ENCODE data around the gene C16orf92. TPM values are rescaled to one million over a fixed set of nuclear protein-coding genes. Genes with fewer than 3 reads are reported as not detected.

Gene C16orf92
- total and polyA plus RNA-seq, 2 of the 13 experiments (the other 11 are each of a cell fraction or from before 2014, with no cell fraction given) = not detected

DNA sequence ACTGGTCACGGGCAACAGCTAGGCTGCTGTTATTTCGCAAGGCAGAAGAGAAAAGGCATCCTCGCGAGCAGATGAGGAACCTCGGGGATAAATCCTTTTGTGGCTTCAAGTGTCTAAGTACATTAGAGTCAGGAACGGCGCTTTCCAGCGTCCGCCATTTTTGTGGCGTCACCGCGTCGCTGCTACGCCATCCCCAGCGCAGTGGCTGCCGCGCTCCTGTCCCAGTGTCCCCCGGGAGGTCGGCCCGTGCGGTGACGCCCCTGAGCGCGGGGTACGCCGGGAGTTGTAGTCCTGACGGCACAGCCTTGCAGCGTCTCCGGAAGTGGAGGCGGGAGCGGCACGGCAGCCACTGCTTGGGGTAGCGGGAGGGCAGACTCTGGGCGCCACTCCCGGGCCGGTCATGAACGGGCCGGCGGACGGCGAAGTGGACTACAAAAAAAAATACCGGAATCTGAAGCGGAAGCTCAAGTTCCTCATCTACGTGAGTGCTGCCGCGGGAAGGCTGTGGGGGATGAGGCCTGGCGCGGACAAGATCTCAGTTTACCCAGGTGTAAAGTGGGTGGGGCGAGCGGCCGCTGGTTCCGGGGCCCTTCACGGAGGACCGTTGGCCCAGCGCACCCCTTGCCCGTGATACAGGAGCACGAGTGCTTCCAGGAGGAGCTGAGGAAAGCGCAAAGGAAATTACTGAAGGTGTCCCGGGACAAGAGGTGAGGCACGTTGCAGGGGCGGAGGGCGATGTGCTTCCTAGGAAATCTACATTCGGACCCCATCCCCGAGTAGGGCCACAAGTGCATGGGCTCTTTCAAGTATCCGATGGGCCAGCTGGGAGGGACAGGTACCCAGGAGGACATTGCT lies 26.9 kb upstream of the C16orf92 start, which contains the start of gene INO80E (continued):
- peak; percentile 8; the same call in 1 of the 2 replicates for TF ChIP-seq FUBP1 (CRISPR knock-in tag; IDR thresholded peaks at IDR 0.05; ENCODE audit: borderline replicate concordance)
- TF ChIP-seq ZNF557 (CRISPR knock-in tag; IDR thresholded peaks at IDR 0.05) = 0 out of 2 replicates have a peak, but pooled peaks have one; percentile 66
- no peak; the same call in 1 of the 2 replicates for TF ChIP-seq ZNF441 (CRISPR knock-in tag; IDR thresholded peaks at IDR 0.05; ENCODE audit: borderline replicate concordance)
- TF ChIP-seq ZNF776 (CRISPR knock-in tag; IDR thresholded peaks at IDR 0.05) = no peak; the same call in 1 of the 2 replicates
- TF ChIP-seq, protein P1, sequence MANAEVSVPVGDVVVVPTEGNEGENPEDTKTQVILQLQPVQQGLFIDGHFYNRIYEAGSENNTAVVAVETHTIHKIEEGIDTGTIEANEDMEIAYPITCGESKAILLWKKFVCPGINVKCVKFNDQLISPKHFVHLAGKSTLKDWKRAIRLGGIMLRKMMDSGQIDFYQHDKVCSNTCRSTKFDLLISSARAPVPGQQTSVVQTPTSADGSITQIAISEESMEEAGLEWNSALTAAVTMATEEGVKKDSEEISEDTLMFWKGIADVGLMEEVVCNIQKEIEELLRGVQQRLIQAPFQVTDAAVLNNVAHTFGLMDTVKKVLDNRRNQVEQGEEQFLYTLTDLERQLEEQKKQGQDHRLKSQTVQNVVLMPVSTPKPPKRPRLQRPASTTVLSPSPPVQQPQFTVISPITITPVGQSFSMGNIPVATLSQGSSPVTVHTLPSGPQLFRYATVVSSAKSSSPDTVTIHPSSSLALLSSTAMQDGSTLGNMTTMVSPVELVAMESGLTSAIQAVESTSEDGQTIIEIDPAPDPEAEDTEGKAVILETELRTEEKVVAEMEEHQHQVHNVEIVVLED (CRISPR knock-in tag; IDR thresholded peaks at IDR 0.05; ENCODE audit: borderline replicate concordance) = peak; percentile 99
- TF ChIP-seq ZBTB7A (CRISPR knock-in tag; IDR thresholded peaks at IDR 0.05) = no peak
- TF ChIP-seq ZFP41 (CRISPR knock-in tag; IDR thresholded peaks at IDR 0.05; ENCODE audit: borderline replicate concordance) = peak; percentile 62; the same call in 1 of the 2 replicates
- TF ChIP-seq ZNF552 (CRISPR knock-in tag; IDR thresholded peaks at IDR 0.05; ENCODE audit: borderline replicate concordance) = peak; percentile 11; the same call in 1 of the 2 replicates
- peak; percentile 83 for TF ChIP-seq ZNF556 (CRISPR knock-in tag; IDR thresholded peaks at IDR 0.05; ENCODE audit: borderline replicate concordance)
- peak; percentile 80; the same call in 1 of the 2 replicates for TF ChIP-seq KLF15 (CRISPR knock-in tag; IDR thresholded peaks at IDR 0.05; ENCODE audit: borderline replicate concordance)
- TF ChIP-seq ZBTB20 (CRISPR knock-in tag; IDR thresholded peaks at IDR 0.05; ENCODE audit: borderline replicate concordance, low read depth) = peak; percentile 59; the same call in 1 of the 2 replicates
- TF ChIP-seq ZNF451 (CRISPR knock-in tag; IDR thresholded peaks at IDR 0.05) = peak; percentile 96
- peak; percentile 93; the same call in 1 of the 2 replicates for TF ChIP-seq ZNF709 (CRISPR knock-in tag; IDR thresholded peaks at IDR 0.05)
- TF ChIP-seq RXRA (CRISPR knock-in tag; IDR thresholded peaks at IDR 0.05) = peak; percentile 82; the same call in 1 of the 2 replicates
- peak; percentile 97 for TF ChIP-seq ZNF558 (CRISPR knock-in tag; IDR thresholded peaks at IDR 0.05; ENCODE audit: borderline replicate concordance)
- TF ChIP-seq, protein P2, sequence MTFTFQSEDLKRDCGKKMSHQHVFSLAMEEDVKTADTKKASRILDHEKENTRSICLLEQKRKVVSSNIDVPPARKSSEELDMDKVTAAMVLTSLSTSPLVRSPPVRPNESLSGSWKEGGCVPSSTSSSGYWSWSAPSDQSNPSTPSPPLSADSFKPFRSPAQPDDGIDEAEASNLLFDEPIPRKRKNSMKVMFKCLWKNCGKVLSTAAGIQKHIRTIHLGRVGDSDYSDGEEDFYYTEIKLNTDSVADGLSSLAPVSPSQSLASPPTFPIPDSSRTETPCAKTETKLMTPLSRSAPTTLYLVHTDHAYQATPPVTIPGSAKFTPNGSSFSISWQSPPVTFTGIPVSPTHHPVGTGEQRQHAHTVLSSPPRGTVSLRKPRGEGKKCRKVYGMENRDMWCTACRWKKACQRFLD (CRISPR knock-in tag; IDR thresholded peaks at IDR 0.05; ENCODE audit: borderline replicate concordance) = peak; percentile 32; the same call in 1 of the 2 replicates
- TF ChIP-seq NONO (IDR thresholded peaks at IDR 0.05) = no peak
- peak; percentile 89 for TF ChIP-seq NONO (CRISPR knock-in tag; conservative IDR thresholded peaks at IDR 0.05)
- TF ChIP-seq, protein P3, sequence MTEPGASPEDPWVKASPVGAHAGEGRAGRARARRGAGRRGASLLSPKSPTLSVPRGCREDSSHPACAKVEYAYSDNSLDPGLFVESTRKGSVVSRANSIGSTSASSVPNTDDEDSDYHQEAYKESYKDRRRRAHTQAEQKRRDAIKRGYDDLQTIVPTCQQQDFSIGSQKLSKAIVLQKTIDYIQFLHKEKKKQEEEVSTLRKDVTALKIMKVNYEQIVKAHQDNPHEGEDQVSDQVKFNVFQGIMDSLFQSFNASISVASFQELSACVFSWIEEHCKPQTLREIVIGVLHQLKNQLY (CRISPR knock-in tag; IDR thresholded peaks at IDR 0.05) = peak; percentile 72; the same call in 1 of the 2 replicates
- TF ChIP-seq ARID3A (IDR thresholded peaks at IDR 0.05; ENCODE audit: low read depth, low read length) = no peak
- TF ChIP-seq CHD2 (IDR thresholded peaks at IDR 0.05; ENCODE audit: low read depth, low read length) = peak; percentile 61
